Esophagus (tissue), 2 donors: Measurements from ENCODE around the gene OR4D1. TPM values are rescaled to one million over a fixed set of nuclear protein-coding genes. Genes with fewer than 3 reads are reported as not detected.
"Not testable (repeated sequence)": the region's sequence is repeated elsewhere in the genome, so short reads cannot be mapped to it uniquely, and the experiment has no call there.

Experiments
- H3K27ac ChIP-seq, 2 donors: one replicate each; pipeline ENCODE4 v1.5.1; 2013; ENCODE audit warnings: low read depth in 2 of 2, mild to moderate bottlenecking in 2 of 2, inconsistent platforms in 1 of 2, low read length in 1 of 2, moderate library complexity in 1 of 2
- H3K27me3 ChIP-seq, 2 donors: one replicate each; pipeline ENCODE4 v1.6.1; 2013; ENCODE audit warnings: low read length in 2 of 2, control low read depth in 1 of 2, mild to moderate bottlenecking in 1 of 2; ENCODE audit not compliant: insufficient read depth in 2 of 2, control insufficient read depth in 1 of 2
- H3K36me3 ChIP-seq, 2 donors: one replicate each; pipeline ENCODE4 v1.6.1; 2013; ENCODE audit warnings: low read length in 1 of 2; ENCODE audit not compliant: control insufficient read depth in 2 of 2, insufficient read depth in 2 of 2
- H3K4me1 ChIP-seq, 2 donors: one replicate each; pipeline ENCODE4 v1.6.1; 2013; ENCODE audit warnings: low read length in 1 of 2; ENCODE audit not compliant: control insufficient read depth in 2 of 2, insufficient read depth in 2 of 2
- H3K4me3 ChIP-seq, 2 donors: one replicate each; pipeline ENCODE4 v1.5.1; 2013; ENCODE audit warnings: low read length in 2 of 2, mild to moderate bottlenecking in 2 of 2, low read depth in 1 of 2, moderate library complexity in 1 of 2
- H3K9me3 ChIP-seq, 2 donors: one replicate each; pipeline ENCODE4 v1.6.1; 2013; ENCODE audit warnings: mild to moderate bottlenecking in 2 of 2, low read depth in 1 of 2, low read length in 1 of 2, moderate library complexity in 1 of 2; ENCODE audit not compliant: control insufficient read depth in 2 of 2, insufficient read depth in 1 of 2
- WGBS, 2 donors: extraction: QIAGEN DNeasy Blood & Tissue Kit; methylation state at CpG; one replicate each; pipeline ENCODE4 v1.1.7; 2013; 5-methylcytosine and 5-hydroxymethylcytosine counted together
- polyA plus RNA-seq, 2 donors: library from polyadenylated mRNA; stranded (reverse); fragments of 200-250 nt; gene quantifications; one replicate each; pipeline ENCODE4 v1.2.3, GENCODE V29; 2013
- donor health status: healthy with polysubstance abuse.
- donor health status: Bipolar disorder and iron deficiency.

Gene OR4D1
- under 1 TPM in 1 of 2 donors, not detected in 1; under 0.01 TPM for polyA plus RNA-seq

DNA sequence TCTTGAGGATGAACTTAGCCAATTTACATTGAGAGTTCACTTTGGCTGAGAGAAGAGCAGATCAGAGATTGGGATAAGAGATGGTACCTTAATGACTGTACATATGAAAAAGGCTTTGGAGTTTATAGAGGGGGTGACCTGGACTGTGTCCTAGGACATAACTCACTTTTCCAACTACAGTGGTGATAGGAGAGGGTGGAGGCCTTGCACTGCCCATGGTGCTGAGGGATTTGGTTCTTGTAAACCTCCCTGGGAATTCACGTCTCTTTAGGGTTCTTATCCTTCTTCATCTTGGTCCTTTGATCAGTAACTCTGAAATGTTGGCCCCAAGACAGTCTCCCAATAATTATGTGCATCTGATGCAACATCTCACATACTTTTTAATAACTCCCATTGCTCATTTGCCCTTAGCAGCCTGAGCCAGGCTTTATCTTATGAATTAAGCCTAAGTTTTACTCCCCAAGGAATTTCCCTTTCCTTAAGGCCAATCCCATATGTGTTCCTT is at the start of gene OR4D1:
TSS of gene OR4D1 (plus strand) at position 455 of the 505 bp plus-strand sequence. CDS start 6,770 bp downstream, outside the sequence.
- no peaks in the 10 kb centered on the region for H3K4me1 ChIP-seq
- H3K36me3 ChIP-seq: no peaks in the 10 kb centered on the region
- H3K27ac ChIP-seq: no peak within 1 kb of the TSS
- peaks cover 0 to 7% of the 10 kb centered on the region in 2 donors for H3K27me3 ChIP-seq
- no peaks in the 10 kb centered on the region for H3K9me3 ChIP-seq
- no peak within 1 kb of the TSS for H3K4me3 ChIP-seq
- WGBS, 2 donors: 57 to 59% methylated on average over 1 of the region's 1 CpG

DNA sequence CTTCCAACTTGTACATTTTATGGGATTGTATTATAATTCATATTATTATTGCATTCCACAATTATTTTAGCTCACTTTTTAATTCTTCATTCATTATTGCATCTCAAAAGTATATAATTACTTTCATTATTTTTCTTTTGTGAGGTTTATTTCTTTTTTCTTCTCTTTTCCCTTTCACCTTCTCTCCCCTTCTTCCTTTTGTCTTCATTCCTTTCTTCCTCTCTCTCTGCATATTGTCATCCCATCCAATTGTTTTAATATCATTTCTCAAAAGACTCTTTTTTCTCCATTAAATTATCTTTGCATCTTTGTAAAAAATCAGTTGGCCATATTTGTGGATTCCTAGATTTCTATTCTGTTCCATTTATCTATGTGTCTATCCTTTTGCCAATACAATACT is 47.7 kb upstream of the OR4D1 start:
- H3K27me3 ChIP-seq: no peaks in the 10 kb centered on the region
- no peak overlapping the region for H3K27ac ChIP-seq
- no peaks in the 10 kb centered on the region for H3K9me3 ChIP-seq
- no peaks in the 10 kb centered on the region for H3K36me3 ChIP-seq
- no peaks in the 10 kb centered on the region for H3K4me1 ChIP-seq
- no peak overlapping the region for H3K4me3 ChIP-seq

DNA sequence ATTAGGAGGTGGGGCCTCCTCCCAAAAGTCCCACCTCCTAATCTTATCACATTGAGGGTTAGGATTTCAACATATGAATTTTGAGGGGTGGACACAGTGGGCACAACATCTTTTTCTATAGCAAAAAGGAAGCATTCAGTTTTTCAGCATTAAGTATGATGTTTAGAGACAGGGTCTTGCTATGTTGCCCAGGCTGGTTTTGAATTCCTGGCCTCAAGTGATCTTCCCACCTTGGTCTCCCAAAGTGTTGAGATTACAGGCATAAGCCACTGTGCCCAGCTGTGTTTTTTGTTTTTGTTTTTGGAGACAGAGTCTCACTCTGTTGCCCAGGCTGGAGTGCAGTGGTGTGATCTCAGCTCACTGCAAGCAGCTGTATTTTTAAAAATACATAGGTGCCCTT is 46.3 kb upstream of the OR4D1 start:
- not testable (repeated sequence) for H3K36me3 ChIP-seq, H3K27ac ChIP-seq, H3K27me3 ChIP-seq, H3K4me1 ChIP-seq, H3K9me3 ChIP-seq, H3K4me3 ChIP-seq

DNA sequence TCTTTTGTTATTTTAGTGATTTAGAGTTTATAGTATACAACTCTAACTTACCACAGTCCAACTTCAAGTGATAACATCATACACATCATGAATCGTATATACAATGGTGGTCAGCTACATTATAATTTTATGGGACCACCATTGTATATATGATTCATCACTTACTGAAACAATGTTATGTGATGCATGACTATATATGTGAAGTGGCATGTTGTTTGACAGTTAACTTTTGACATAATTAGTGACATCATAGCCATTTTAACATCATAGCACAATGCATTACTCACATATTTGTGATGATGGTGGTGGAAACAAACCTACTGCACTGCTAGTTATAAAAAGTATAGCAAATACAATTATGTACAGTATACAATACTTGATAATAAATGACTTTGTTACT is 43.1 kb upstream of the OR4D1 start:
- Histone ChIP-seq H3K4me3 (no peak overlapping the region), H3K27ac (no peak overlapping the region), H3K27me3 (no peaks in the 10 kb centered on the region), H3K36me3 (no peaks in the 10 kb centered on the region), H3K4me1 (no peaks in the 10 kb centered on the region), H3K9me3 (no peaks in the 10 kb centered on the region)
- WGBS, 2 donors: 95 to 96% methylated on average over 1 of the region's 1 CpG

DNA sequence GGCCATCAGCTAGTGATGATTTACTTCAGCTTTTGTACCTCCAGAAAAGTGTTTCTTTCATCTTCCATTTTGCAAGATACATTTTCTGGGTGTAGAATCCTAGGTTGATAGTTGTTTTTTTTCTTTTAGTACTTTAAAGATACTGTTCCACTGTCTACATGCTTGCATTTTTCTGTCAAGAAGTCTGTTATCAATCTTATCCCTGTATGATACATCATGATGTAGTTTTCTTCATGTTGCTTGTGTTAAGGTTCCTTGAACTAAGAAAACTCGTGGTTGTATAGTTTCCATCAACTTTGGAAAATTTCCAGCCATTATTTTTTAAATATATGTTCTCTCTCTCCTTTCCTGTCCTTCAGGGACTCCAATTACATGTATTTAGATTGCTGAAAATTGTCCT is 40.9 kb upstream of the OR4D1 start:
- Histone ChIP-seq H3K9me3 (no peaks in the 10 kb centered on the region), H3K4me3 (no peak overlapping the region), H3K36me3 (no peaks in the 10 kb centered on the region), H3K27me3 (no peaks in the 10 kb centered on the region), H3K27ac (no peak overlapping the region), H3K4me1 (no peaks in the 10 kb centered on the region)
- 37 to 62% methylated on average over 1 of the region's 1 CpG for WGBS, 2 donors

DNA sequence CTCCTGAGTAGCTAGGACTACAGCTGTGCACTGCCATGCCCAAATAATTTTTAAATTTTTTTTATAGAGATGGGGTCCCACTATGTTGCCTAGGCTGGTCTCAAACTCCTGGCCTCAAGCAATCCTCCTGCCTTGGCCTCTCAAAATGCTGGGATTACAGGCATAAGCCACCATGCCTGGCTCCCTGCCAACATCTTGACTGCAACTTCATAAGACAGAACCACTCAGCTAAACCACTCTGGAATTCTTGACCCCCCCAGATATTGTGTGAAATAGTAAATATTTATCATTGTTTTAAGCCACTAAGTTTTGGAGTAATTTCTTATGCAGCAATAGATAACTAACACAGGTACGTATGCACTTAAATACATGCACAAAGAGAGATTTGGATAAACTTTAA is 39.0 kb upstream of the OR4D1 start:
- no peaks in the 10 kb centered on the region for H3K27me3 ChIP-seq
- H3K4me3 ChIP-seq: no peak overlapping the region
- no peaks in the 10 kb centered on the region for H3K9me3 ChIP-seq
- no peak overlapping the region for H3K27ac ChIP-seq
- WGBS, 2 donors: 67 to 73% methylated on average over 1 of the region's 1 CpG
- no peaks in the 10 kb centered on the region for H3K4me1 ChIP-seq
- no peaks in the 10 kb centered on the region for H3K36me3 ChIP-seq

DNA sequence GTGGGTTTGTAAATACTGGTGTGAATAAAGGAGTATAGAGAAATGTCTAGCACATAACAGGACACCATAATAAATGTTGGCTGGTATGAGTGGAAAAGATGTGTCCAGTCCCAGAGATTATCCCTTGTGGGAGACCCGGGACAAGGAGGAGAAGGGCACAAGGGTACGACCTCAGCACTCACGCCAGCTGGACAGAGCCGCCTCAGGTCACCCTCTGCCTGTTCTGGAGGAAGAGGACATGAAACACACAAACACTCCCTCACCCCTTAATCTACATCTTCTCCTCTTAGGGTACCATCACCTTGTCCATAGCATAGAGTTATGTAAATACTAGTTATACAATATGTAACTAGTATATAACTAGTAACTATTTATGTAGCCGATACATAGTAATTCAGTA is 38.2 kb upstream of the OR4D1 start:
- no peaks in the 10 kb centered on the region for H3K4me1 ChIP-seq
- no peaks in the 10 kb centered on the region for H3K9me3 ChIP-seq
- H3K36me3 ChIP-seq: no peaks in the 10 kb centered on the region
- 65 to 77% methylated on average over 5 of the region's 5 CpGs for WGBS, 2 donors
- no peak overlapping the region for H3K4me3 ChIP-seq
- H3K27me3 ChIP-seq: no peaks in the 10 kb centered on the region
- H3K27ac ChIP-seq: no peak overlapping the region

DNA sequence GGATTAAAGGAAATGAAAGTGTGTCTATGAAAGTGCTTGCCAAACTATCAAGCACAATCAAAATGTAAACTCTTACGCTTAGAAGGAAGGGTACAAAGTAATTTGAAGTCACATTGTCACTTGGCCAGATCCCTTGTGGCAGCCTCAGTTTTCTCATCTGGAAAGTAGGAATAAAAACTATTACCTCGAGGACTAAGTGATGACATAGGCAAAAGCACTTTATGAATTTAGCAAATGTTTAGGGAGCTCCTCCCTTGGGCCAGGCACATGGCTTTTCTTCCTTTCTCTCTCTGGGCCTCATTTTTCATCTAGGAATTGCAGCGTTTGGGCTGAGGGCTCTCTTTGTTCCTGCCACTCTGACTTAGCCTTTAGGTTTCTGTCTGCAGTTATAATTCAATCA is 36.5 kb upstream of the OR4D1 start:
- no peak overlapping the region for H3K4me3 ChIP-seq
- H3K27ac ChIP-seq: no peak overlapping the region
- no peaks in the 10 kb centered on the region for H3K27me3 ChIP-seq
- no peaks in the 10 kb centered on the region for H3K36me3 ChIP-seq
- no peaks in the 10 kb centered on the region for H3K9me3 ChIP-seq
- no peaks in the 10 kb centered on the region for H3K4me1 ChIP-seq
- WGBS, 2 donors: 59 to 71% methylated on average over 3 of the region's 3 CpGs

DNA sequence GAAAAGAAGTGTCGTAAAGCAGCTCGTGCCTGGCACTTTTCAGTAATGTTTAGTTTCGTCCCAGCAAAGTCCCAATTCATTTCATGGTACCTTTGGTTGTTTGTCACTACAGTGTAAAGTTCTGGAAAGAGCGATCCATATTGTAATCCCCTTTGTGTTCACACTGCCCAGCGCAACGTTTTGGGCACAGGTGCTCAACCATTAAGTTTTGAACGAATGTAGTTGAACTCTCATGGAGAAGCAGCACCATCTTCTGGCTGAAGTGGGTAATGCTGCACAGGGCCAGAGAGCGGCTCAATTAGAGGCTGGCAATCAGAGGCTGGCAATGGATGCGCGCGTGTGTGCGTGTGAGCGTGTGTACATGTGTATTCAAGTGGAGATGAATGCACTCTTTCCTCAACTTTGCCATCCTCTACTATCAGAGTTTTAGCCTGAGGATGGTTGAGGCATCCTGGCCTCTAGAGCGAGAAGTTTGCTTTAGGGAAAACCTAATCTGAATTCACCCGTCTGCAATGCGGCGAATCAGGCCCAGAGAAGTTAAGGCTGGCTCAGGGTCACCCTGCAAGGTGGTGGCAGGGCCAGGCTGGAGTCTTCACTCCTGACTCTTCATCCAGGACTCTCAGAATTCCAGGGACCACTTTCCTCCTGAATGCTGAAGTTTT is 35.1 kb upstream of the OR4D1 start:
- H3K4me3 ChIP-seq: no peak overlapping the region
- 29 to 34% methylated on average over 17 of the region's 17 CpGs for WGBS, 2 donors

DNA sequence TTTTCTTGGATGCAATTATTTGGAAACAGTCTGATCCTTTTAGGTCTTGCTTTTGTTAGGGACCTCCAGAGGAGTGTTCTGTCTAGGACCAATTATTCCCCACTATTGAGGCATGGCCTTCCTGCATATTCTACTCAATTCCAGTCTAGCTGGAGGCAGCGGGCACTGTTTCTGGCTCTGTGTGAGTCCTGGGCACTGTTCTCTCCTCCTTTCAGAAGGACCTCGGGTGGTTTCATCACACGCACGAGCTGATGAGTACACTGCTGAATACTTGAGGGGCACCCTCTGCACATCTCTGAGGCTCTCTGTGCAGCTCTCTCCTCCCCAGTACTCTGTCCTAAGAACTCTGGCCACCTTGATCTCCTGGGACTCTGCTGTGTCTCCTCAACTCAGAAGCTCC is 34.2 kb upstream of the OR4D1 start:
- WGBS, 2 donors: 82% methylated on average over 4 of the region's 4 CpGs
- H3K4me1 ChIP-seq: no peaks in the 10 kb centered on the region

More for the DNA sequence above, 35.1 kb upstream of the OR4D1 start:
- Histone ChIP-seq H3K27me3 (no peaks in the 10 kb centered on the region), H3K36me3 (no peaks in the 10 kb centered on the region), H3K9me3 (peaks cover 0 to 2% of the 10 kb centered on the region in 2 donors), H3K4me1 (no peaks in the 10 kb centered on the region), H3K27ac (no peak overlapping the region)

More for the DNA sequence above, 34.2 kb upstream of the OR4D1 start:
- H3K9me3 ChIP-seq: peaks cover 0 to 2% of the 10 kb centered on the region in 2 donors
- no peaks in the 10 kb centered on the region for H3K27me3 ChIP-seq
- no peak overlapping the region for H3K4me3 ChIP-seq
- no peaks in the 10 kb centered on the region for H3K36me3 ChIP-seq
- H3K27ac ChIP-seq: no peak overlapping the region
